ENCODE data around the gene SPR.

SPR gene

GRCh38 chr2:72931280-72931910, 44.2 kb downstream of the SPR start:
- DNase-seq: no peak

GRCh38 chr2:72932045-72932740, 45.0 kb downstream of the SPR start:
- no peak for DNase-seq

GRCh38 chr2:72932805-72933204, 45.6 kb downstream of the SPR start:
- DNase-seq: no peak

GRCh38 chr2:72933207-72933606, 46.0 kb downstream of the SPR start:
- no peak for DNase-seq

GRCh38 chr2:72933646-72934151, 46.5 kb downstream of the SPR start:
- no peak for DNase-seq

GRCh38 chr2:72934683-72935610, 47.7 kb downstream of the SPR start:
- no peak for DNase-seq

GRCh38 chr2:72935611-72935957, 48.4 kb downstream of the SPR start:
- DNase-seq: no peak

- peak in 1 of 51 donors; percentile 29 for DNase-seq
These were observed 49.6 kb downstream of the SPR start for GRCh38 chr2:72936660-72937355.

- peak in 1 of 51 donors; percentile 28 for DNase-seq
These were observed 50.1 kb downstream of the SPR start for GRCh38 chr2:72937356-72937669.

GRCh38 chr2:72938455-72938854, 51.2 kb downstream of the SPR start:
- DNase-seq: no peak

- no peak for DNase-seq
These were observed 53.2 kb downstream of the SPR start for GRCh38 chr2:72940361-72940760.

GRCh38 chr2:72940786-72941185, 53.6 kb downstream of the SPR start:
- no peak for DNase-seq

Measured in hypothalamus (tissue), 51 donors.